Neural cell (in vitro differentiated cells): ENCODE results near the gene SLX4IP. TPM values are rescaled to one million over a fixed set of nuclear protein-coding genes. Genes with fewer than 3 reads are reported as not detected.

Experiments used
- H2AFZ ChIP-seq: fragments of 200-600, 300-800 bp; sonication (generic), shearing (Covaris generic); 2 replicates; pipeline ENCODE4 v1.6.0; 2014; ENCODE audit warnings: low read depth, mild to moderate bottlenecking, antibody characterized with exemption, low read length, moderate library complexity
- H3F3A ChIP-seq: fragments of 200-600 bp; shearing (Covaris generic); 2 replicates; pipeline ENCODE4 v1.6.1; 2016; ENCODE audit warnings: mild to moderate bottlenecking, moderate library complexity, mixed read lengths, antibody characterized with exemption, low read length; ENCODE audit not compliant: insufficient read depth, poor library complexity, severe bottlenecking
- H3K27ac ChIP-seq: fragments of 200-600, 300-800 bp; sonication (generic), shearing (Covaris generic); 2 replicates; pipeline ENCODE4 v1.5.1; 2014; ENCODE audit warnings: mild to moderate bottlenecking, low read length, moderate library complexity
- H3K27me3 ChIP-seq: fragments of 300-800, 200-600 bp; sonication (generic), shearing (Covaris generic); 2 replicates; pipeline ENCODE4 v1.6.0; 2014; ENCODE audit warnings: mild to moderate bottlenecking, low read depth, low read length, moderate library complexity; ENCODE audit not compliant: insufficient read depth
- H3K36me3 ChIP-seq: fragments of 300-800, 200-600 bp; sonication (generic), shearing (Covaris generic); 2 replicates; pipeline ENCODE4 v1.5.1; 2014; ENCODE audit warnings: mild to moderate bottlenecking, antibody characterized with exemption, low read length, moderate library complexity; ENCODE audit not compliant: insufficient read depth
- H3K4me2 ChIP-seq: fragments of 300-800, 200-600 bp; sonication (generic), shearing (Covaris generic); 2 replicates; pipeline ENCODE4 v1.6.0; 2014; ENCODE audit warnings: mild to moderate bottlenecking, low read length
- H3K4me3 ChIP-seq: fragments of 300-800, 200-600 bp; sonication (generic), shearing (Covaris generic); 2 replicates; pipeline ENCODE4 v1.5.1; 2014; ENCODE audit warnings: mild to moderate bottlenecking, low read length, moderate library complexity
- H3K79me2 ChIP-seq: fragments of 200-600 bp; shearing (Covaris generic); replicated peaks from 2 replicates; pipeline ENCODE4 v1.6.0; 2014; ENCODE audit warnings: mild to moderate bottlenecking, low read length, moderate library complexity; ENCODE audit not compliant: insufficient read depth
- H3K9ac ChIP-seq: fragments of 300-800, 200-600 bp; sonication (generic), shearing (Covaris generic); 2 replicates; pipeline ENCODE4 v1.6.1; 2016; ENCODE audit warnings: mild to moderate bottlenecking, low read length, mixed read lengths
- H3K9me2 ChIP-seq: fragments of 200-600 bp; shearing (Covaris generic); 2 replicates; pipeline ENCODE4 v1.6.1; 2016; ENCODE audit warnings: mild to moderate bottlenecking, low read length, mixed read lengths; ENCODE audit not compliant: insufficient read depth
- H3K9me3 ChIP-seq: fragments of 200-600, 300-800 bp; sonication (generic), shearing (Covaris generic); 2 replicates; pipeline ENCODE4 v1.6.1; 2016; ENCODE audit warnings: mild to moderate bottlenecking, mixed run types, low read length, moderate library complexity, mixed read lengths
- H4K20me1 ChIP-seq: fragments of 200-600 bp; shearing (Covaris generic); 2 replicates; pipeline ENCODE4 v1.6.1; 2016; ENCODE audit warnings: mild to moderate bottlenecking, mixed run types; ENCODE audit not compliant: insufficient read depth
- EZH2 ChIP-seq: fragments of 200-600, 300-800 bp; shearing (Covaris generic), sonication (generic); IDR thresholded peaks from 2 replicates; pipeline ENCODE4 v1.6.1; 2014; ENCODE audit warnings: antibody characterized with exemption, low read length, borderline replicate concordance, mild to moderate bottlenecking; ENCODE audit not compliant: insufficient read depth, poor library complexity, severe bottlenecking
- MXI1 ChIP-seq: fragments of 450-650 bp; conservative IDR thresholded peaks from 2 replicates; pipeline ENCODE4 v1.6.1; 2014; ENCODE audit warnings: antibody characterized with exemption, mild to moderate bottlenecking; ENCODE audit not compliant: poor library complexity, severe bottlenecking
- POLR2AphosphoS5 ChIP-seq: IDR thresholded peaks from 2 replicates; pipeline ENCODE4 v1.6.1; 2012
- RAD21 ChIP-seq: fragments of 450-650 bp; conservative IDR thresholded peaks from 2 replicates; pipeline ENCODE4 v1.6.1; 2014; ENCODE audit warnings: antibody characterized with exemption, mild to moderate bottlenecking, moderate library complexity
- REST ChIP-seq: IDR thresholded peaks from 2 replicates; pipeline ENCODE4 v1.6.1; 2012; ENCODE audit warnings: borderline replicate concordance
- SMC3 ChIP-seq: fragments of 450-650 bp; conservative IDR thresholded peaks from 2 replicates; pipeline ENCODE4 v1.6.1; 2014; ENCODE audit warnings: antibody characterized with exemption, mild to moderate bottlenecking, moderate library complexity; ENCODE audit not compliant: poor library complexity
- TAF1 ChIP-seq: IDR thresholded peaks from 2 replicates; pipeline ENCODE4 v1.6.1; 2012; ENCODE audit warnings: low read depth
- polyA plus RNA-seq: library from polyadenylated mRNA; depleted of rRNA; stranded (reverse); fragments of >200 nt; gene quantifications from 2 replicates; pipeline ENCODE4 v1.2.3, GENCODE V29; 2014

SLX4IP gene
- polyA plus RNA-seq, 1 donor from 2014 or later = 6.4 TPM

- no peaks in the 10 kb centered on the region for H3K9me2 ChIP-seq
- H2AFZ ChIP-seq = no peak overlapping the region
- H3K36me3 ChIP-seq = no peaks in the 10 kb centered on the region
- no peaks in the 10 kb centered on the region for H3K9me3 ChIP-seq
- no peaks in the 10 kb centered on the region for H3F3A ChIP-seq
- no peak overlapping the region for H3K9ac ChIP-seq
- no peaks in the 10 kb centered on the region for H3K27me3 ChIP-seq
- no peak overlapping the region for H3K4me3 ChIP-seq
- no peak overlapping the region for H3K27ac ChIP-seq
- no peak overlapping the region for H3K4me2 ChIP-seq
- TF ChIP-seq REST = no peak
- H4K20me1 ChIP-seq = no peaks in the 10 kb centered on the region
- no peaks in the 10 kb centered on the region for H3K79me2 ChIP-seq
Measured at GRCh38 chr20:10513931-10514575, 78.9 kb downstream of the SLX4IP start.

GRCh38 chr20:10516529-10516928 is 81.4 kb downstream of the SLX4IP start:
- Histone ChIP-seq H3K27me3 (no peaks in the 10 kb centered on the region), H3K79me2 (no peaks in the 10 kb centered on the region), H3K9ac (no peak overlapping the region), H3F3A (no peaks in the 10 kb centered on the region), H3K4me3 (no peak overlapping the region), H3K27ac (no peak overlapping the region), H4K20me1 (no peaks in the 10 kb centered on the region), H3K36me3 (no peaks in the 10 kb centered on the region), H3K9me2 (no peaks in the 10 kb centered on the region), H3K9me3 (no peaks in the 10 kb centered on the region), H3K4me2 (no peak overlapping the region), H2AFZ (no peak overlapping the region)
- TF ChIP-seq RAD21 (no peak), POLR2AphosphoS5 (no peak), EZH2 (no peak), SMC3 (no peak), MXI1 (no peak)

GRCh38 chr20:10519361-10520046 is 84.4 kb downstream of the SLX4IP start:
- Histone ChIP-seq H3K27me3 (no peaks in the 10 kb centered on the region), H3K9me2 (no peaks in the 10 kb centered on the region), H3K27ac (no peak overlapping the region), H3K9ac (no peak overlapping the region), H3F3A (no peaks in the 10 kb centered on the region), H3K4me3 (no peak overlapping the region), H3K36me3 (no peaks in the 10 kb centered on the region), H3K9me3 (no peaks in the 10 kb centered on the region), H4K20me1 (no peaks in the 10 kb centered on the region), H3K79me2 (no peaks in the 10 kb centered on the region), H2AFZ (no peak overlapping the region), H3K4me2 (no peak overlapping the region)
- TF ChIP-seq REST = no peak
- TF ChIP-seq MXI1 = no peak
- no peak for TF ChIP-seq TAF1
- no peak for TF ChIP-seq RAD21
- no peak for TF ChIP-seq EZH2
